ENCODE results near the gene ZFAND3. TPM values are rescaled to one million over a fixed set of nuclear protein-coding genes. Genes with fewer than 3 reads are reported as not detected.

Gene ZFAND3
- total RNA-seq, 1 experiment from 2014 or later = 47.2 TPM

- no peak overlapping the region for H3K4me3 ChIP-seq (replicated peaks in 1 of 2; ENCODE audit: low read depth in 1 of 2, low read length in 2 of 2)
- H3K4me2 ChIP-seq (ENCODE audit: low read length) = no peak overlapping the region
- no peaks in the 10 kb centered on the region for H3K4me1 ChIP-seq (ENCODE audit: control insufficient read depth in 1 of 2, insufficient read depth in 2 of 2, low read length in 2 of 2)
- ChIA-PET POLR2A (no interaction called here), RAD21 (ENCODE audit: low non-redundant PET in 1 of 2, low total read pairs in 2 of 2, uncharacterized antibody in 2 of 2, unreplicated experiment in 2 of 2) (no interaction called here), CTCF (no interaction called here)
- no peaks in the 10 kb centered on the region for H3K36me3 ChIP-seq (ENCODE audit: control insufficient read depth in 1 of 2, insufficient read depth in 2 of 2, low read length in 2 of 2)
- no peak for ATAC-seq
- no peaks in the 10 kb centered on the region for H3K79me2 ChIP-seq (ENCODE audit: insufficient read depth, low read length)
- H3K9me3 ChIP-seq (ENCODE audit: control insufficient read depth in 1 of 2, insufficient read depth in 1 of 2, low read depth in 1 of 2, low read length in 2 of 2) = no peaks in the 10 kb centered on the region
- no peak overlapping the region for H3K27ac ChIP-seq (ENCODE audit: low read depth, low read length)
- no peak overlapping the region for H3K9ac ChIP-seq (ENCODE audit: low read length)
- no TSS peak for BruUV-seq (replicated peaks)
- DNase-seq (ENCODE audit: low read depth, low spot score) = no peak
- no peaks in the 10 kb centered on the region for H3K9me2 ChIP-seq (ENCODE audit: insufficient read depth)
- TF ChIP-seq EGR1 (IDR thresholded peaks at IDR 0.05; ENCODE audit: low read depth) = no peak
- no peak for TF ChIP-seq YY1 (IDR thresholded peaks at IDR 0.05; ENCODE audit: extremely low read depth, insufficient replicate concordance, low read depth, low read length)
- TF ChIP-seq REST (IDR thresholded peaks at IDR 0.05; ENCODE audit: low read depth) = no peak
- no peak for TF ChIP-seq SP1 (IDR thresholded peaks at IDR 0.05; ENCODE audit: low read depth)
- no peak for TF ChIP-seq MAX (IDR thresholded peaks at IDR 0.05)
- TF ChIP-seq POLR2A (IDR thresholded peaks at IDR 0.05; ENCODE audit: borderline replicate concordance, extremely low read depth, insufficient read depth, insufficient read length) = no peak
- no peak for TF ChIP-seq RAD21 (IDR thresholded peaks at IDR 0.05; ENCODE audit: low read depth)
- TF ChIP-seq ZFX (IDR thresholded peaks at IDR 0.05) = no peak
- TF ChIP-seq POLR2AphosphoS5 (IDR thresholded peaks at IDR 0.05; ENCODE audit: low read depth, low read length) = no peak
- no peak overlapping the region for H2AFZ ChIP-seq (ENCODE audit: low read depth, low read length, poor library complexity, severe bottlenecking)
- H4K20me1 ChIP-seq (ENCODE audit: insufficient read depth) = no peaks in the 10 kb centered on the region
- no peaks in the 10 kb centered on the region for H3K27me3 ChIP-seq (ENCODE audit: insufficient read depth, low read length)
- intact Hi-C loops (cut with micrococcal nuclease) = no loop called here
Measured at GRCh38 chr6:38183856-38184584, 364.5 kb downstream of the ZFAND3 start.
